CD1c-positive myeloid dendritic cell (primary cell): Measurements from ENCODE around the gene THPO.
A peak's percentile ranks its signal among the peaks of the same experiment; 100 is the strongest.

Experiments used
- DNase-seq: peaks from one replicate; pipeline ENCODE4 v3.0.0-alpha.2; 2016; ENCODE audit errors: extremely low spot score

THPO gene

DNA sequence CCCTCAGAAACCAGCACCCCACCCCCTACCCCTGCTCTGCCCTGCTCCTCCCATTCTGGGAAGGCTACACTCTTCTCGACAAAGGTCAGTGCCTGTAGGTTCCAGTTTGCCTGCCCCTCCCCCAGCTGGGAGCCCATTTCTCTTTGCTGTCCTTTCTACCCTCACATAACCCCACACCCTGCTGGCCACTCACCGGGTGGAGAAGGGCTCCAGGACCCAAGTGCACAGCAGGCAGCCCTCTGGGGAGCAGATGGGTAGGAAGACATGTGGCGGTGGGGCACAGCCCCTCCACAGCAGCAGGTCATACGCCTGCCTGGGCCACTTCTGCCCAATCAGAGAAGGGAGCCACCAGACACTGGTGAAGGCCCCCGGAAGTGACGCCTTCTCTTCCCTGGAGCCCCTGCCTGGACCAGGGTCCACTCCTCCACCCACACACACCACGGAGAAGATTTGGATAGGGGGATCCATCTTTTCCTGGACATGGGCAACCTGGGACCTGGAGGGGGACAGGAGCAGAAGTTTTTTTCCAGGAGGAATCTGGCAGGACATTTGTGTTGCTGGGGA, at the start of gene THPO:
Gene THPO (minus strand): TSS at position 326 of the 564 bp plus-strand sequence. CDS start 1,948 bp downstream, outside the sequence.
- DNase-seq: no peak

DNA sequence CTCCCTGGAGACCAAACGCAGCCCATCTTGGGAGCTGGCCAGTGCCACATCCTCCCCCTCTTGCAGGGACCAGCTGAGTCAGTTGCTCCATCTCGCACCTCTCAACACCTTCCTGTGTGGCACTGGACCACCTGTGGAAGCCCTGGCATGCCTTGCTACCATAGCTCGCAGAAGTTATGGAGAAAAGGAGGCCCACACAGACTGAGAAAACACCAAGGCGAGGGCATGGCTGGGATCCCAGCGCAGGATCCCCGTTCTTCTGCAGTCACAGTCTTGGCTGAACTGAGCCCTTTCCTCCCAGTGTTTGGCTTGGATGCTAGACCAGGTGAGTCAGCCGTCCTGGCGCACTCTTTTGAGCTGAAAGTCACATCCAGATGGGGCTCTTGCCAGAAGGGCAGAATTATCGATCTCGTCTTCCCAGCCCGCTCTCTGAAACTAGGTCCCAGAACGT, 48.7 kb upstream of the THPO start:
- no peak for DNase-seq

DNA sequence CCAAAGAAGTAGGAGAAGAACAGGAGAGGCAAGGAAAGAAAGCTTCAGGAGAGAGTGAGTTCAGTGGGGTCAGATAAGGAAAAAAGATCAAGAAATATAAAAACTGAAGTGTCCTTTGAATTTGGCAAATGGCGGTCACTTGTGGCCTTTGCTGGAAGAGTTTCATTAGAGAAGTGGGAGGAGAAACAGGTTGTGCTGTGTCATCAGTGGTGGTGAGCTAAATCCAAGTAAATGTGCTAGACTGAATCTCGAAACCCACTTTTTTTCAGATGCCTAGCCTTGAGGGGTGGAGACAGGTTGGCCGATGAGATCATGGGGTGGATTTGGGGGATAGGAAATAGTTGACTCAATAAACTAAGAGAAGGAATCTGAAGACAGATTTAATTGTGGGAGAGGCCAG, 45.6 kb upstream of the THPO start:
- peak; percentile 50 for DNase-seq

DNA sequence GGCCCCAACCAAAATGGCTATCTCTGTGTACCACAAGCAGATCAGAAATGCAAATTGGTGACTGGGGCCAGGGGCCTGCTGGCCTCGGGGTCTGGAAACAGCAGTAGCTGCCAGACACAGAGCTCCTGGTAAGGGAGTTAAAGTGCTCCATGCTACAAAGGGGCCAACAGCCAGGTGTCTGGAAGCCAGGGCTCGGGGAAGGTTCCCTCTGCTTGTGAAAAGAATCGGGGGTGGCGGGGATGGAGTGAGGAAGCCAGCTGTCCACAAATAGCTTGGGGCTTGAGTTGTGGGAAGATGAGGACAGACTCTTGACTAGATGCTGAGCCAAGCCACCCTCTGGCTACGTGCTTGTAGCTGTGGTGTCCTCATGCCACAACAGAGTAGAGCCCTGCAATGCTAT, 41.2 kb upstream of the THPO start:
- DNase-seq: no peak

DNA sequence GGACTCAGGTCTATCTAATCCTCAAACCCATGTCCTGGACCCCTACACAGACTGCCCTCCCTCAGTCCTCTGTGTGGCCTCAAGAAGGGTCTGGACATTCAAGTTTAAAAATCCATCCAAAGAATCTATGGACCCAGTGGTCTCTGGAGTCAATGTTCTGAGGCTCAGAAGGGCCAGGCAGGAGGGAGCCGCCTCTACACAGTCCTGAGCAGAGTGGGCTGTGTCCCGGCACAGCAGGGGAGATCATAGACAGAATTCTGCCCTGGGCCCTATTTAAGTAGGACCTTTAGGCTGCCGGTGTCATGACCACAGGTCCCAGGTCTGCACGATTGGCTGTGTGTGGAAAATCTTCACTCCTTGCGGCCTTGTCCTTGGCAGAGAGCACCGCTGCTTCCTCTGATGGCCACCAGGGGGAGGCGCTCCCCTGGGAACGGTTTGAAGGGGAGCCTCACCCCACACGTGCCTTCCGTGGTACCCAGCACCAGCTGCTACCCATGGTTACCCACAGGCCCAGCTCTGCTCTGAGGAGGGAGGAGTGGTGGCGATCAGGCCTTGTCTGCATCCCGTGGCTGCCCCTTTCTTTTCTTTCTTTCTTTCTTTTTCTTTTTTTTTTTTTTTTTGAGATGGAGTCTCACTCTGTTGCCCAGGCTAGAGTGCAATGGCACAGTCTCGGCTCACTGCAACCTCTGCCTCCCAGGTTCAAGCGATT, 39.8 kb upstream of the THPO start:
- DNase-seq: peak; percentile 82

DNA sequence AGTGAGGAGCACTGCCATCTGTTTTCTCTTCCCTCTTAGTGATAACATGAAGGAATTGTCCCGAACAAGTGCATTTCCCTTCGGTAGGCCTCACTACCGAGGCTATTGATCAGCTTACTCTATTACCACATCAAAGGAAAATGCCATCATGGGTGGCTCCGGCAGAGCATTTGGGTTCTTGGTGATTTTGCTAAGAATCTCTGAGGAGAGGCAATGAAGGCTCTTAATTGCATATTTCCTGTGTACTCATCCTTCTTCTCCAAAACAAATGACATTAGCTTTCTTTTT, 37.1 kb upstream of the THPO start:
- no peak for DNase-seq

DNA sequence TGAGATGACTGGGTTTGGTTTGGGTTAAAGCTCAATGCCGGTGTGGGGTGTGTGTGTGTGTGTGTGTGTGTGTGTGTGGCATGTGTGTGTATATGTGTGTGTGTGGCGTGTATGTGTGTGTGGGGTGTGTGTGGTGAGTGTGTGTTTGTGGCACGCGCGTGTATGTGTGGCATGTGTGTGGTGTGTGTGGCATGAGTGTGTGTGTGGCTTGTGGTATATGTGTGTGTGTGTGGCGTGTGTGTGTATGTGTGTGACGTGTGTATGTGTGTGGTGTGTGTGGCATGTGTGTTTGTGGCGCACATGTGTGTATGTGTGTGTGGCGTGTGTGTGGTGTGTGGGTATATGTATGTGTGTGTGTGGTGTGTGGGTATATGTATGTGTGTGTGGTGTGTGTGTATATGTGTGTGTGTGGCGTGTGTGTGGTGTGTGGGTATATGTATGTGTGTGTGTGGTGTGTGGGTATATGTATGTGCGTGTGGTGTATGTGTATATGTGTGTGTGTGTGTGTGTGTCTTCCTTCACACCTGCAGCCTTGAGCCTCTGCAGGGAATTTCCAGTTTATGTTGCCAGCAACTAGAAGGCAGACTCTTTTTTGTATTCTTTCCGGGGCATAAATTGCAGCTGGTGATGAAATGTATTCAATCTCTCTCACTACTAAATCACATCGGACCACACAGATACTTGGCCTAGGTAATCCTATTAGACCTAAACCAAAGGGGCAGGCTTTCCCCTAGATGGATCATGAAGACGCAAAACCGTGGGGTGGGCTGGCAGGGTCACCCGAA, 36.6 kb upstream of the THPO start:
- no peak for DNase-seq

DNA sequence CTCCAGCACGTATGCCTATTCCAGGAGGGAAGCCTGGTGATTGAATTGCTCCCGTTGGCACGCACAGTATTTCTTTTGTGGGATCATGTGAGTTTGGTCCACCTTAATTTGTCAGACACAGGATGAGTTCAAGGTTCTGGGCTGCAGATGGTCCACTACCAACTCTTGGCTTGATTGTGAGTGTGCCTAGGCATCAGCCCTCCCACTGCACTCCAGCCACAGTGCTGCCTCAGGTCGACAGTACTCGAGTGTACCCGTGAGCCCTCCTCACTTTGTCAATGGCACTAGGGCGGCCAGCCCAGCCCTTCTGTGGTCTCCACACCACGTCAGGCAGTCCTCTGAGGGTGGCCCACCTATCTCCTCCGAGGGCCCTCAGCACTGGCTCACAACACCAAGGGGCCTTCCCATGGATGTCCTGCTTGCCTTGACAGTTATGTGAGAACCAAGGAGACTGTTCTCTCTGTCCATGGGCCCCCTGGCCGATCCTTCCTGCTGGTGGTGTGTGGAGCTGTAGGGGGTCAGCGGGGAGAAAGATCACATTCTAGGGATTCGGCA, 32.0 kb upstream of the THPO start:
- DNase-seq: no peak

DNA sequence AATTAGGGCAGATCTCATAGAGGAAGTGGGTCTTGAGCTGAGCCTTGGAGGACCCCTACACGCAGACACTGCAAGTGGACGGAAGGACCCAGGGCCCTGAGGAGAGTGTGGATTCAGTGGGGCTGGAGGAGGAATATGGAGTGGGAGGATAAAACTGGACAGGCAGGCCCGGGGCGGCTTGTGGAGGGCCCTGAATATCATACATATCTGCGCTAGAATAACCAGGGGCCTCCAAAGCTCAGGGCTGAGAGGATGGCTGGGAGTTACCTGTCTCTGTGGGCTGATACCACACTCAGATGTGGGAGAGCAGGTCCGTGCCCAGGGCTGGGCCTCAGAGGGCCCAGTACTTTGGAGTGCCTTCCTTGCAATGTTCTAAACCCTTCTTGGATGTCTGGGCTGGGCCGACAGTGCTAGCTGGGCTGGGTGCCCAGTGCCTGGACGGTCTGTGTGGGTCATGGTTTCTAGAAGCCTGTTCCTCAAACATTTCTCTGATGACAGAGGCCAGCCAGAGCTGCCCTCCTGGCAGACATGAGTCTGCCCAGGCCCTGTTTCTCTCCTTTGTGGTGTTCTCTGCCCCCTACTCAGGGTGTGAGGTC, 31.4 kb upstream of the THPO start:
- no peak for DNase-seq

DNA sequence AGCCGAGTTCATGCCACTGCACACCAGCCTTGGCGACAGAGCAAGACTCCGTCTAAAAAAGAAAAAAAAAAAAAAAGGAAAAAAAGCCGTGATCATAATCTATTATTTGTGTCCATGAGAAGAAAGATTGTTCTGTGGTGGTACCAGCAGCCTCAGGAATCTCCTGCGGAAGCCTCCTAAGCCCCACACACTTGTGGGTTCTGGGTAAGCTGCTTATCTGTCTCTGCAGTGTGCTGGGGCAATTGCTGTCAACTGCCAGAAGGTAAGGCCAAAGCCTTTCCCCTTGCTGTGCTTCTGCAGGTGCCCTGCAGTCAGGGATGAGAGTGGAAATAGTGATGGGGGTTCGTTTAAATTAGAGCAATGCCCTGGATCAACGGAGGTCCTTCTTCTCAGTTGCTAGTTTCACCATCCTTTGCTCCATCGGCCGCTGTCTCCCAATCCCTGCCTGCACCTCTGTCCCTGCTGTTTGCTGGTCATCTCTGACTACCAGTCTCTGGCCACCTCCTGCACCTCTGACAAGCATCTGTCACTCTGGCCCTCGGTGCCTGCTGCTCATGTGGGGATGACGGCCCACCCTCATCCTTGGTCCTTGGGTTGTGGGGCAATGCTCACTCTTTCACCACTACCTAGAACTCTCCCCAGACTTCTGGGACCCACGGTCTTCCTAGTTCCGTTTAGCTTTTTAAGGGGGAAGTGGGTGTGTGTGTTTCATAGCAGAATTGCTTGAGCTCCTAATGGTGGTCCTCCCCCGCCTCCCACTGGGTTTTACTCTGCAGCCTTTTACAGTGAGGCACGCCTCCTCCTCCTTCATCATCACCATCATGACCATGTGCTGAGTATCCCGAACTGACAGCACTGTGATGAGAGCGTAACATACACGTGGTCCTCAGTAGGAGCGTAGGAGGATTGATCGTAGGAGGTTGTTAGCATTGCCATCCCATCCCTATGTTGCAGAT, 27.3 kb upstream of the THPO start:
- DNase-seq: peak; percentile 29

DNA sequence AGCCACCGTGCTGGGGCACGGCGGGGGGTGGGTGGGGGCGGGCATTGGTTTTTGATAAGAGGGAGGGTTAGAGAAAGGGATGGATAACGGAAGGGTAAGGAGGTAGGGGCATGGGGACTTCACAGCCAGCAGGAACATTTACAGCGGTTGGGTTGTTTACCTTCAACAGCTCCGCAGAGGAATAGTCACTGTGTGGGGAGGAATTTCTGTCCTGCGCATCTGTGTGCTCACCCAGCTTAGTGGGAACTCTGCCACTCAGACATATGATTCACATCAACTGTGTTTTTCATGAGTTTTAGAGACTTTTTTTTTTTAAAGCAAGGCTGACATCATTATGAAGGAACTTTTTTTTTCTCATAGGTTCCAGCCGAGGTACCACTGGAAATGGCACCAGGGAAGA, 21.4 kb upstream of the THPO start:
- no peak for DNase-seq

DNA sequence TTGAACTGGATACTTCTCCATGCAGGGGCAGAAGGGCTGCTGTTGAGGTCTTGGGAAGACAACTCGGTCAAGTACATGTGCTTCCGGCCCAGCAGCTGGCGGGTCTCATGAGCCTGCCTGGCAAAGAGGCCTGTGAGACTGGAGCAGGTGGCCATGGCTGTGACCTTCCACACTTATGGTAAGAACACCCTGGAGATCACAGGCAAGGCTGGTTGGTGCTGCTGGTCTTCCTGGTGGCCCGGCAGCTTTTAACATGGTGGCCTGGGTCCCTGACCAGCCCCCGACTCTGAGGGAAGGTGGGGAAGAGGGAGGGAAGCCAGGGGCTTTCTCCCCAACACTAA, 17.3 kb upstream of the THPO start:
- DNase-seq: no peak

DNA sequence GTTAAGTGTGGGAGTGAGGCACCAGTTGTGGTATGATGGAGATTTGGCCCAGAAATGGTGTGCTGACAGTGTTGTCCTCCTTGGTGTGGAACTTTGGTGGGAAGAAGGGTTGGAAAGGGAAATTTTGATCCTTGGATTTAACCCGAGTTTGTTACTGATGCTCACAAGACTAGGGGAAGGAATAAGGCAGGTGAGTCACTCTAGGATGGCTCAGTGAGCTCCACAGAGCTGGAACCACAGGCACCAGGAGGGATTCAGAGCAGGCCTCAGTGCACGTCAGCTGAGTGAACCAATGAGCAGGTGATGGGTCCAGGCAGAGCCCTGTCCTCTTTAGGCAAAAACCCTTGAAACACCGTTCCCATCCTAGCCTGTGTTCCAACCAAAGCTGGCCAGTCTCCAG, 13.3 kb upstream of the THPO start:
- no peak for DNase-seq

DNA sequence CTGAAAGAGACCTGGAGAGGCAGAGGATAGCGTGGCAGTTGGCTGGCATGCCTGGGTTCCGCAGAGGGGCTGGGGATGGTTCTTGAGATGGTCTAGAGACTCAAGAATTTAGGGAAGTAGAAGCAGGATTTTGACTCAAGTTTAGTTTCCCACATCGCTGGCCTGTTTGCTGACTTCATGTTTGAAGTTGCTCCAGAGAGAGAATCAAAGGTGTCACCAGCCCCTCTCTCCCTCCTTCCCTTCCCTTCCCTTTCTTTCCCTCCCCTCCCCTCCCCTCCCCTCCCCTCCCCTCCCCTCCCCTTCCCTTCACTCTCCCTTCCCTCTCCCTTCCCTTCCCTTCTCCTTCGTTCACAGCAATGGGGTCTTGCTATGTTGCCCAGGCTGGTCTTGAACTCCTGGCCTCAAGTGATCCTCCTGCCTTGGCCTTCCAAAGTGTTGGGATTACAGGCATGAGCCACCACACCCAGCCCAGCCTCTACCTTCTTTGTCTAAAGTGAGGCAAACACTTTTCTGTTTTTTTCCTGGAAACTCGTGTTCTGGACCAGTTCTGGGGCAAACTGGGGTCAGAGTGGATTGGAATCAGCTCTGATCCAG, 12.0 kb upstream of the THPO start:
- DNase-seq: no peak

DNA sequence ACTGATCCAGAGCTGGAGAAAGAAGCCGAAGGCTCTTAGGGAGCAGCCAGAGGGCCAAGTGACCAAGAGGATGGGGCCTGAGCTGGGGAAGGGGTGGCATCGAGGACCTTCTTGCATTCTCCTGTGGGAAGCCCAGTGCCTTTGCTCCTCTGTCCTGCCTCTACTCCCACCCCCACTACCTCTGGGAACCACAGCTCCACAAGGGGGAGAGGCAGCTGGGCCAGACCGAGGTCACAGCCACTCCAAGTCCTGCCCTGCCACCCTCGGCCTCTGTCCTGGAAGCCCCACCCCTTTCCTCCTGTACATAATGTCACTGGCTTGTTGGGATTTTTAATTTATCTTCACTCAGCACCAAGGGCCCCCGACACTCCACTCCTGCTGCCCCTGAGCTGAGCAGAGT, 11.4 kb upstream of the THPO start:
- no peak for DNase-seq

DNA sequence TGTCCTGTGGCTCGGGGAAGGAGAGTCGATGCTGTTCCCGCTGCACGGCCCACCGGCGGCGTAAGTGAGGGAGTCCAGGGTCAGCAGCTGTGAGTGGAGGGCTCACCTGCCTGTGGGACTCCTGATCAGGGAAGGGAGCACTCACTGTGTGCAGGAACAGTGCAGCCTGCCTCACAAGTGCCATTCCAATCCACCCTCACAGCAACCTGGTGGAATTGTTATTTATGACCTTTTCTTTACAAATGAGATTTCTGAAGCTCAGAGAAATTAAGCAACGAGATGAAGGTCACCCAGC, 10.9 kb upstream of the THPO start:
- DNase-seq: no peak

DNA sequence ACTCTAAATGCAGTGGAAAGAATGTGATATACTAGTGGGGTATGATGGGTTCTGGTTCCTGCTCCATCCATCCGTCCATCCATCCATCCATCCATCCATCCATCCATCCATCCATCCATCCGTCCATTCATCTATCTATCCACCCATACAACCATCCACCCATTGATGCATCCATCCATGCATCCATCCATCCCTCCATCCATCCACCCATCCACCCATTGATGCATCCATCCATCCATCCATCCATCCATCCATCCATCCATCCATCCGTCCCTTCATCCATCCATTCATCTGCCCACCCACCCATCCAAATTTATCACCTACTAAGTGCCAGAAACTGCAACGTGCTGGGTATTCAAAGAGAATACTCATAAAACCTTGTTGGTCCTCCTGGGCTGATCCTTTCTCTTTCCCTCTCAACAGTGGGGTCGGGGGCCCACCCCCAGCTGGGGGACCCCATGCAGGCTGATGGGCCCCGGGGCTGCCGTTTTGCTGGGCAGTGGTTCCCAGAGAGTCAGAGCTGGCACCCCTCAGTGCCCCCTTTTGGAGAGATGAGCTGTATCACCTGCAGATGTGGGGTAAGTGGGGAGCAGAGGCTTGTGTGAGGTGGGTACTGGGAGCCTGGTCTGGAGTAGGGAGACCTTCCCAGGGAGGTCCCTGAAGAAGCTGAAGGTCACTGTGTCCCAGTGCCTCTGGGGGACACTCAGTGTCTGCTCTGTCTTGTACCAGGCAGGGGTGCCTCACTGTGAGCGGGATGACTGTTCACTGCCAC, 10.3 kb upstream of the THPO start:
- no peak for DNase-seq

DNA sequence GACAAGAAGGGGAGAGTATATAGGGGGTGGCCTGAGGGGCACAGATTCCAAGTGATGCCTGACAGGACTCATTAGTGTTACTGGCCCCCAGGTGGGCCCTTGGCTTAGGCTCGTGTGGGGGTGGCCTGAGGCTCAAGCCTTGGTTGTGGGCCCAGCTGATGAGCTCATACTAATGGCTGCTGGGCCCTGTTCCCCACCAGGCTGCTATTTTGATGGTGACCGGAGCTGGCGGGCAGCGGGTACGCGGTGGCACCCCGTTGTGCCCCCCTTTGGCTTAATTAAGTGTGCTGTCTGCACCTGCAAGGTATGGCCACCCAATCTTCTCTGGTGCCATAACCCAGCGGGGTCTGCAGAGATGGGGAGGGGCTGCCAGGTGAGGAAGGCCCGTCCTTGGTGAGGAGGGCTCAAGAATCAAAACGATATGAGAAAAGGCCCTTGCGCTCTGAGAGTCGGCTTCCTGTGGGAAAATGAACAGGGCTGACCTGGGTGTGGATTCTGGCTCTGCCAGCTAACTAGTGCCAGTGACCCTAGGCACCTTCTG, 9.2 kb upstream of the THPO start:
- DNase-seq: no peak

DNA sequence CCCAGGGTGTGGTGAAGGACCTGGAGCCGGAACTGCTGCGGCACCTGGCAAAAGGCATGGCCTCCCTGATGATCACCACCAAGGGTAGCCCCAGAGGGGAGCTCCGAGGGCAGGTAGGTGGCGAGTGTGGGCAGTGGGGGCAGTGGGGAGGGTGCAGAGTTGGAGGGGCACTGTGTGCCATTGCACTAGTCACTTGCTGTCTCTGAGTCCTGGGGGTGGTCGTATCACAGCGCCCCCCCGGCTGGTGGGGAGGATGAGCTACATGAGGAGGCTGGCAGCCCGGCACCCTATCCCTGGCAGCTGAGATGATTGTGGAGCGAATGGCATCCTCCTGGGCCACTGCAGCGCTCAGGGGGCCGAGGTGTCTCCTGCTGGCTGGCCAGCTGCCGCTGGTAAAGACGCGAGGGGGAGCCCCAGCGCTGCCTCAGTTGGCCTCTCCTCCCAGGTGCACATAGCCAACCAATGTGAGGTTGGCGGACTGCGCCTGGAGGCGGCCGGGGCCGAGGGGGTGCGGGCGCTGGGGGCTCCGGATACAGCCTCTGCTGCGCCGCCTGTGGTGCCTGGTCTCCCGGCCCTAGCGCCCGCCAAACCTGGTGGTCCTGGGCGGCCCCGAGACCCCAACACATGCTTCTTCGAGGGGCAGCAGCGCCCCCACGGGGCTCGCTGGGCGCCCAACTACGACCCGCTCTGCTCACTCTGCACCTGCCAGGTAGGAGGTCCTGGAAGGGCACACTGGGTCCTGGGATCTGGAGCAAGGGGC, 8.2 kb upstream of the THPO start:
- DNase-seq: no peak
